WI38 (cell line): ENCODE results near the gene PGAP2.

Source experiments
- H3K4me3 ChIP-seq: 2 replicates; pipeline ENCODE4 v1.5.1; 2011; ENCODE audit warnings: low read depth, mild to moderate bottlenecking, control low read depth, low read length
- TF ChIP-seq, protein P1 (sequence below): IDR thresholded peaks from 2 replicates; pipeline ENCODE4 v1.5.1; 2012; ENCODE audit warnings: low read depth, mild to moderate bottlenecking, control low read depth, low read length

The PGAP2 gene

DNA sequence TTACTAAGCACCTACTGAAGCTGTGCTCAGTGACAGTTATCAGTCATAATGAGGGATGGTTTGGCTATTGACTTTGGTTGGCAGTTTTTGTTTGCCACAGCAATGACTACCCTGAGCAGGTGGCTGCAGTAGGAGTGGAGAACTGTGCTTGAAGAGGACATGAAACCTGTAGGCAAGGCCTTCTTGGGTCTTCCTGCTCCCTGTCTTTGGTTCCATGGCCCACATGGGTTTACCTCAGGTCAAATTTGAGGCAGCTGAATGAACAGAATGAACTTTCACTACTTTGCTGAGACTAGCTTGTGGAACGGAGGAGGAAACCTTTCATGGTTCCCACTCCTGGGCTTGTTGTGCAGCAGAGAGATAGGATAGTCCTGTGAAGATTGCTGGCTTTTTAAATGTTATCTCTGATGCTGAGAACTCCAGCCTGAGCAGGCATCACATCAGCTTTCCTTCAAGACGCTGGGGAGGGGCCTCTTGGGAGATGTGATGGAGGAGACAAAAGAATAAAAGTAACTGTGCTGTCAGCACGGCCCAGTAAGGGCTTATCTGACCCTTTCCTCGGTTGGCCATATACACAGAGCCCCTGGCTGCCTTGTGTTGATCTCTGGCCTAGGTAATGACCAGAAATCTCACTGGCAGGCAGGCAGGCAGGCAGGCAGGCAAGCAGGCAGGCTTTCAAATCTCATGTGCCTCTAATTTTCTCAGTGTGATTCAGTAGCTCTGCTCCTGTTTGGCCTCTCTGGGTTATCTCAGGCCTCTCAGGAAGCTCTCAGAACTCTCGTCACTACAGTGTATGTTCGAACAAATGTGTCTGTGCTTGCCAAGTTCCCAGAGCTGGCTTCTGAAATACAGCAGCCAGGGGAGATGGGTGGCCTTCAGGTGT lies 59.1 kb downstream of the PGAP2 start:
- TF ChIP-seq, protein P1, sequence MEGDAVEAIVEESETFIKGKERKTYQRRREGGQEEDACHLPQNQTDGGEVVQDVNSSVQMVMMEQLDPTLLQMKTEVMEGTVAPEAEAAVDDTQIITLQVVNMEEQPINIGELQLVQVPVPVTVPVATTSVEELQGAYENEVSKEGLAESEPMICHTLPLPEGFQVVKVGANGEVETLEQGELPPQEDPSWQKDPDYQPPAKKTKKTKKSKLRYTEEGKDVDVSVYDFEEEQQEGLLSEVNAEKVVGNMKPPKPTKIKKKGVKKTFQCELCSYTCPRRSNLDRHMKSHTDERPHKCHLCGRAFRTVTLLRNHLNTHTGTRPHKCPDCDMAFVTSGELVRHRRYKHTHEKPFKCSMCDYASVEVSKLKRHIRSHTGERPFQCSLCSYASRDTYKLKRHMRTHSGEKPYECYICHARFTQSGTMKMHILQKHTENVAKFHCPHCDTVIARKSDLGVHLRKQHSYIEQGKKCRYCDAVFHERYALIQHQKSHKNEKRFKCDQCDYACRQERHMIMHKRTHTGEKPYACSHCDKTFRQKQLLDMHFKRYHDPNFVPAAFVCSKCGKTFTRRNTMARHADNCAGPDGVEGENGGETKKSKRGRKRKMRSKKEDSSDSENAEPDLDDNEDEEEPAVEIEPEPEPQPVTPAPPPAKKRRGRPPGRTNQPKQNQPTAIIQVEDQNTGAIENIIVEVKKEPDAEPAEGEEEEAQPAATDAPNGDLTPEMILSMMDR: no peak
- H3K4me3 ChIP-seq: no peak overlapping the region

DNA sequence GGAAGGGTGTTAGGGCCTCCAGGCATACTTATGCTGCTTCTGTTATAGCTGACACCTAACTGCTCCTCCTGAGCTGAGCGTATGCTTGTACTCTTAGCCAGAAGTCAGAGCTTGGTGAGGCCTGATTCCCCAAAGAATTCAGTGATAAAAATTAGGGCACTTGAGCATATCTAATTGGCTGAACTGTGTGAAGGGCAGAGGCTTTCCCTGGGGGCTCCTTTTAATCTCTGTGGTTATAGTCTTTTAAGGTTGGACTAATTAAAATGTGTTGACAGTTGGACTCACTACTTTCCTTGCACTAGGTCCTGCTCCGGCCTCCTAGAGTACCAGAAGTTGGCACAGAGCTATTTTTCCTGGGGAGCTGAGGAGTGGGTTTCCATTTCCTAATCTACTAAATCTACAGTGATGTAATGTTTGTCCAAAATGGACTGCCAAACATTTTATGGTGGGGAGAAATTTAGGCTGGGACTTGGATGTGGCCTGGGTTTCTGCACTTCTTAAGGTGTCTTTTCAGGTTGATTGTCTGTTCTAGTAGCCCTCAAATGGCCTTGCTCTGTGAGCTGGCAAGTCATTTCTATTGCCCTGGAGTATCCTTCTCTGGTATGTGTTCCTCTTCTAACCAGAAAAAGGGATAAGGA lies 65.5 kb downstream of the PGAP2 start:
- H3K4me3 ChIP-seq: no peak overlapping the region
- TF ChIP-seq, protein P1: no peak
